Measurements from ENCODE around the gene KRIT1.

The KRIT1 gene

GRCh38 chr7:92150450-92151017 is 95.2 kb downstream of the KRIT1 start:
- no peak for DNase-seq

- no peak for DNase-seq
Measured at GRCh38 chr7:92149736-92150239, 95.9 kb downstream of the KRIT1 start.
